Calu3 (cell line): ENCODE measurements around the gene ANXA3. TPM values are rescaled to one million over a fixed set of nuclear protein-coding genes. Genes with fewer than 3 reads are reported as not detected.

Experiments
- BruUV-seq: library from RNA; stranded (reverse); fragments of 400-500 nt; replicated peaks from 2 replicates; lab custom pipeline; 2021; lab: Mats Ljungman, UMichigan
- CTCF ChIA-PET: fragments of 300-600 bp; sonication (Branson Sonifier 250); formaldehyde crosslinking; loops from one replicate; lab custom pipeline; 2022; ENCODE audit warnings: antibody characterized with exemption; lab: Charles Lee
- DNase-seq: peaks from one replicate; pipeline ENCODE4 v3.0.0; 2022
- H3K27ac Mint-ChIP-seq: one replicate; pipeline ENCODE4 v1.8.0; 2022; ENCODE audit warnings: mixed read lengths; ENCODE audit not compliant: unreplicated experiment
- H3K27me3 Mint-ChIP-seq: one replicate; pipeline ENCODE4 v1.8.0; 2022; ENCODE audit warnings: mixed read lengths; ENCODE audit not compliant: unreplicated experiment
- H3K36me3 Mint-ChIP-seq: one replicate; pipeline ENCODE4 v1.8.0; 2022; ENCODE audit warnings: mild to moderate bottlenecking, moderate library complexity, mixed read lengths; ENCODE audit not compliant: insufficient read depth, unreplicated experiment
- H3K4me1 Mint-ChIP-seq: one replicate; pipeline ENCODE4 v1.8.0; 2022; ENCODE audit warnings: mild to moderate bottlenecking, low read depth, mixed read lengths; ENCODE audit not compliant: unreplicated experiment
- H3K4me3 Mint-ChIP-seq: one replicate; pipeline ENCODE4 v1.8.0; 2022; ENCODE audit warnings: mild to moderate bottlenecking, low read depth, moderate library complexity, mixed read lengths; ENCODE audit not compliant: unreplicated experiment
- H3K9me3 Mint-ChIP-seq: one replicate; pipeline ENCODE4 v1.8.0; 2022; ENCODE audit warnings: low read depth, mixed read lengths; ENCODE audit not compliant: unreplicated experiment
- CTCF ChIP-seq: fragments of 200-600 bp; IDR thresholded peaks from one replicate; pipeline ENCODE4 v1.8.0; 2022; ENCODE audit warnings: antibody characterized with exemption; ENCODE audit not compliant: unreplicated experiment
- intact Hi-C: fragments of 100-400 bp; cut with micrococcal nuclease; formaldehyde crosslinking; loops from one replicate; pipeline ENCODE4 v1.10.0; 2022; ENCODE audit not compliant: unreplicated experiment
- total RNA-seq: library from RNA; stranded (reverse); gene quantifications from 2 replicates; pipeline ENCODE4 v1.2.3, GENCODE V29; 2022

Gene ANXA3
- total RNA-seq, 1 experiment from 2014 or later = 188 TPM

- Mint-ChIP-seq H3K27me3 (no peaks in the 10 kb centered on the region), H3K4me1 (peaks cover 34% of the 10 kb centered on the region), H3K9me3 (peaks cover 3% of the 10 kb centered on the region), H3K27ac (no peak overlapping the region), H3K4me3 (no peak overlapping the region), H3K36me3 (peaks cover 8% of the 10 kb centered on the region)
- CTCF ChIA-PET = interaction anchor here (0.5 to 1.5 kb wide), 2 partner anchors 14 to 296 kb away, joined by 3 to 4 read pairs; no protein-coding TSS in a partner anchor
- intact Hi-C loops = loop anchor here (5.0 kb wide), 1 partner anchor 147 kb away; the partner anchor contains the start of gene BMP2K
- no TSS peak for BruUV-seq
- no peak for DNase-seq
- TF ChIP-seq CTCF = no peak
These were observed 78.5 kb downstream of the ANXA3 start for GRCh38 chr4:78629991-78630541.

GRCh38 chr4:78630615-78631014 lies 79.0 kb downstream of the ANXA3 start:
- DNase-seq = no peak
- CTCF ChIA-PET = interaction anchor here (1.5 kb wide), 1 partner anchor 15 kb away, joined by 3 read pairs; no protein-coding TSS in a partner anchor
- H3K27ac Mint-ChIP-seq = no peak overlapping the region
- no peak for TF ChIP-seq CTCF
- no peak overlapping the region for H3K4me3 Mint-ChIP-seq
- no peaks in the 10 kb centered on the region for H3K27me3 Mint-ChIP-seq
- no TSS peak for BruUV-seq
- H3K4me1 Mint-ChIP-seq = peaks cover 30% of the 10 kb centered on the region
- H3K36me3 Mint-ChIP-seq = peaks cover 8% of the 10 kb centered on the region
- intact Hi-C loops = no loop called here
- peaks cover 3% of the 10 kb centered on the region for H3K9me3 Mint-ChIP-seq

- H3K9me3 Mint-ChIP-seq = peaks cover under 1% of the 10 kb centered on the region
- peaks cover 3% of the 10 kb centered on the region for H3K36me3 Mint-ChIP-seq
- peaks cover 4% of the 10 kb centered on the region for H3K4me1 Mint-ChIP-seq
- no TSS peak for BruUV-seq
- no peak for DNase-seq
- CTCF ChIA-PET = no interaction called here
- no peak overlapping the region for H3K4me3 Mint-ChIP-seq
- intact Hi-C loops = no loop called here
- H3K27me3 Mint-ChIP-seq = no peaks in the 10 kb centered on the region
- H3K27ac Mint-ChIP-seq = no peak overlapping the region
- no peak for TF ChIP-seq CTCF
These were observed 82.6 kb downstream of the ANXA3 start for GRCh38 chr4:78634011-78634664.

GRCh38 chr4:78638337-78639172 lies 87.0 kb downstream of the ANXA3 start:
- CTCF ChIA-PET = no interaction called here
- Mint-ChIP-seq H3K9me3 (no peaks in the 10 kb centered on the region), H3K4me1 (peaks cover 12% of the 10 kb centered on the region), H3K27me3 (no peaks in the 10 kb centered on the region), H3K27ac (no peak overlapping the region), H3K36me3 (no peaks in the 10 kb centered on the region), H3K4me3 (no peak overlapping the region)
- intact Hi-C loops = no loop called here
- no peak for DNase-seq
- BruUV-seq = no TSS peak
- no peak for TF ChIP-seq CTCF
